GM21367 (cell line): ENCODE measurements around the gene IGF2BP2.

Source experiments
- ATAC-seq: cut with Tn5 transposase; IDR thresholded peaks from one replicate; pipeline ENCODE4 v1.9.1; 2021; ENCODE audit not compliant: unreplicated experiment

IGF2BP2 gene

GRCh38 chr3:185767002-185767688 lies 57.7 kb downstream of the IGF2BP2 start:
- no peak for ATAC-seq

GRCh38 chr3:185766329-185767001 lies 58.4 kb downstream of the IGF2BP2 start:
- no peak for ATAC-seq

GRCh38 chr3:185764980-185765370 lies 59.9 kb downstream of the IGF2BP2 start:
- no peak for ATAC-seq

- no peak for ATAC-seq
Observed at GRCh38 chr3:185764163-185764979, 60.5 kb downstream of the IGF2BP2 start.

GRCh38 chr3:185763347-185764005 lies 61.4 kb downstream of the IGF2BP2 start:
- ATAC-seq, result no peak

DNA sequence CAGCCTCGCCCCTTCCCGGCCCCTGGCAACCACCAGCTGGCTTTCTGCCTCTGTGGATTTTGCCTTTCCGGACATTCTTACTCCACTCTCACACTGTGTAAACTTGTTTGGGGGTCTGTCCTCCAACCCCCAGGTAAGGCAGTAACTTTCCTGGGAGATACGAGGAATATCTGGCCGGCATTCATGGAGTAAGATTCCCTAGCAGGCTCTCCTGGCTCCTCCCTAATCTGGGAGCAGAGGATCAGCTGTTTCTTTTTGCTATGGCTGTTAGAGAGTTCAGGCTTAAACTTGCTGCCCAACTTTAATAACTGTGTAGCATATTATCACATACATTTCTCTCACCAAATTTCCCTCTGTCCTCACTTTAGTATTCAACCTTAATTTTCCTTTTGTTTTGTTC lies 64.3 kb downstream of the IGF2BP2 start:
- ATAC-seq, result no peak

DNA sequence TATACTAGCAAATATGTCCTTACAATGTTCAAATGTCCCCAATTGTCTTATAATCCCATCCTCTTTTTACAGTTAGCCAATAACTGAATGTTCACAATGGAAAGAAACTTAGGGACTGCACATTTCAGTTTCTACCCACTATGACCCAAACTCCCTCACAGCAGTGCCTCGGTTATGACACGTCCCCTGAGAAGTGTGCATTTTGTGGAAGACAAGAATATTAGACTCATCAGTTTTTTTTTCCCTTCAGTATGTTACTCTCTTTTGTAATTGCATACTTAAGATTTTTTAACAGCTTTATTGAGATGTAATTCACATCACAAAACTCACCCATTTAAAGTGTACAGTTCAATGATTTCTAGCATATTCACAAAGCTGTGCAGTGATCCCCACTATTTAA lies 64.8 kb downstream of the IGF2BP2 start:
- no peak for ATAC-seq

GRCh38 chr3:185759512-185759911 lies 65.3 kb downstream of the IGF2BP2 start:
- no peak for ATAC-seq

GRCh38 chr3:185758912-185759311 lies 65.9 kb downstream of the IGF2BP2 start:
- no peak for ATAC-seq

DNA sequence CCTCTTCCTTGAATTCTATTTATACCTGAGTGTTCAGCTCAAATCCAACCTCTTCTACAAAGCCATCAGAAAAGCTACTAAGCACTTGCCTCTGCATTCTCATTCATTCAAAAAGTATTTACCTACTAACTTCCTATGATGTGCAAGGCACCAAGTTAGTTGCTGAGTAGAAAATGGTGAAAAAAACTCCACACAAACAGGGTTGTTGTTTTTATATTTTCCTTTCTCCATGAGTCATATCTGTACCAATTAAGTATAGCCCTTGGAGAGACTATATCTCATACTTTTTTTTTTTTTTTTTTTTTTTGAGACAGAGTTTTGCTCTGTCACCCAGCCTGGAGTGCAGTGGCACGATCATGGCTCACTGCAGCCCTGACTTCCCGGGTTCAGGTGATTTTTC lies 67.7 kb downstream of the IGF2BP2 start:
- ATAC-seq, result no peak

DNA sequence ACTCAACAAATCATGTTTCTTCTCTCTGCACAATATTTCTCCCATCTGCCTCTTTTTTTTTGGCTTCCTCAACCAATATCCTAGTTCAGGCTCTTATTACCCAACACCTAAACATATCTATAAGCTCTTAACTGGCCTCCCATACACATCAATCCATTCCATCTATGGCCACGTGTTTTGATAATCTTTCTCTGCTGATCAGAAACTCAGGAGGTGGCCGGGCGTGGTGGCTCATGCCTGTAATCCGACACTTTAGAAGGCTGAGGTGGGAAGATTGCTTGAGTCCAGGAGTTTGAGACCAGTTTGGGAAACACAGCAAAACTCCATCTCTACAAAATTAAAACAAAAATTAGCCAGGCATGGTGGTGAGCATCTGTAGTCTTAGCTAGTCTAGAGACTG lies 68.4 kb downstream of the IGF2BP2 start:
- ATAC-seq, result no peak

DNA sequence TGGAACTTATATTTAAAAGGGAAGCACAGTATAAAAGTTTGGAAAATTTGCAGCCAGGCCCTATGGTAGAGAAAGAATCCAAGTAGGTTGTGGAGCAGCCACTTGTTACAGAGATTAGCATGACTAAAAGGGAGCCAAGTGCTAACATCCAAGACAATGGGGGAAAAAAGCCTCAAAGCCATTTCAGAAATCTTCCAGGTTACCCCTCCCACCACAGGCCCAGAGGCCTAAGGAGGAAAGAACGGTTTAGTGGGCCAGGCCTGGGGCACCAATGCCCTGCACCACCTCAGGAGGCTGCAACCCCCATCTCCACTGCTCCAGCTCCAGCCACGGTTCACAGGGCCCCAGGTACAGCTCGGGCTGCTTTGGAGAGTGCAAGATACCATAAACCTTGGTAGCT lies 69.9 kb downstream of the IGF2BP2 start:
- ATAC-seq, result no peak

DNA sequence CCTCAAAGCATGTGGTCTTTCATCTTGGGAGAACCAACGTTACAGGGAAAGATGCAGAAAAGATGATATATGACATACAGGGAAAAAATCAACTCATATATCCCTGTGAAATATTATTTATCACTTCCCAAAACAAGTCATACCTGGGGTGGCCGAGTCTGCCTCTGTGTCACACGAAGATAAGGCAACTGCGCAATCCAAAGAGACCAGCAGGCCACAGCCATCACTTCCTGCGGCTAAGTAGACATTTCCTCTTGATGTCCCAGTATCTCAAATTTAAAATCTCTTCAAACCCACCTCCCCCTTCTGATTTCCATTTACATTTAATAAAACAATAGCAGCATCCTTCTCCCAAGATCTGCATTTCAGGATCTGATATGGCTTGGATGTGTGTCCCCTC lies 71.5 kb downstream of the IGF2BP2 start:
- ATAC-seq, result no peak

- ATAC-seq, result no peak
Observed at GRCh38 chr3:185750702-185751101, 74.1 kb downstream of the IGF2BP2 start.

- ATAC-seq, result no peak
Observed at GRCh38 chr3:185750015-185750414, 74.8 kb downstream of the IGF2BP2 start.

DNA sequence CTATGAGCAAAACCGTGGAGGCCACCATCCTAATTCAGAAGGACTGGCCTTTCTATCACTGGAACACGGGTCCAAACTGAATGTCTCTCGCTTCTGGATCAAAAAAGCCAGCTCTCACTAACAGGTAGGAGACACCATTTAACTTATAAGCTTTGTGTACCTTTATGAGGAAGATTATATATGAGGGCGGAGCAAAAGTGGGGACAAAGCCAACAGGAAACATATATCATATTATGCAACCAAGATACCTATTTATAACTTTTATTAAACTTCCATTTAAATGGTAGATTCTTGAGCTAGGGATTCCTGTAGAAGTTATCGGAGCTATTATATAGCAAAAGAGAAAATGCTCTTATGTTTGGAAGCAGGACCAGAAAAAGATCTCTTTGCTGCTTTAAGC lies 78.4 kb downstream of the IGF2BP2 start:
- ATAC-seq, result no peak

GRCh38 chr3:185744997-185745843 lies 79.6 kb downstream of the IGF2BP2 start:
- ATAC-seq, result peak; percentile 62

GRCh38 chr3:185741586-185741985 lies 83.3 kb downstream of the IGF2BP2 start:
- ATAC-seq, result no peak

GRCh38 chr3:185740133-185740532 lies 84.7 kb downstream of the IGF2BP2 start:
- ATAC-seq, result no peak

- no peak for ATAC-seq
Observed at GRCh38 chr3:185739264-185739701, 85.6 kb downstream of the IGF2BP2 start.
